Stimulated activated CD4-positive, alpha-beta T cell treated with anti-CD3 and anti-CD28 coated beads, Interleukin-4, amount 100 ng/mL, for 1 hour (primary cell): Measurements from ENCODE around the gene MAN1A1.
"Not testable (repeated sequence)": the region's sequence is repeated elsewhere in the genome, so short reads cannot be mapped to it uniquely, and the experiment has no call there.

Experiments used
- DNase-seq: peaks from one replicate; pipeline ENCODE4 v3.0.0-alpha.2; 2020

MAN1A1 gene

DNA sequence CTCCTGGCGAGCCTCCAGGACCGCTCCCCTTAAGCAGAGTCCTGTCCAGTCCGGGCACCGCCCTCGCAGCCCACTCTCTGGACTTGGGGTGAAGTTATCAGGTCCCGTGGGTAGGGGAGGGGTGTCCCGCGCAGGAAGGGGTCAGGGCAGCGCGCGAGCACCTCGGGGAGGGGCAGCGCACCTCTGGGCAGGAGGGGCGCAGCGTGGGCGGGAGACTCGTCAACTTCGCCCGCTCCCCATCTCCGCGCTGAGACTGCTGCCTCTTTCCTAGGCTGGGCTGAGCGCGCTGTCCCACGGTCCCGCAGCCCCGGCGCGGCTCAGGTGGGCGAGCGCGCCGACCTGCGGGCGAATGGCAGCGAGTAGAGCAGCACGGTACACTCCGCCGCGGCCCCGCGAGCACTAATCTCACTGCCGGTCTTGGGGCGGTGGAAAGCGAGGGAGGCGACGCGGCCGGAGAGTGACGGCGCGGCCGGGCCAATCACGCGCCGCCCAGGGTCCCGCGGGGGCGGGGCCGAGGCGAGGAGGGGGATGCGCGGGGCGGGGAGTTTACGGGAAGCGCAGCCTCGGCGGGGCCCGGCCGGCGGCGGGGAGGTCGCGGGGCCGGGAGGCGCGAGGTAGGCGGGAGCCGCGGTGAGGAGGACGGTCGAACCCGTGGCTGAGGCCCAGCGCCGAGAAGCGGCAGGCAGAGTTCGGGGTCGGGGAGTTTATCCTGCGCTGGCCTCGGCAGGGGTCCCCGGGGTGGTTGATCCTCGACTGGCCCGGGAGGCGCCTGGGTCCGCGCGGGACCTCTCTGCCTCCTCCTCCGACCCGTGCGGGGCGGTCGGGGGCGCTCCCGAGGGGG lies at the start of gene MAN1A1:
TSS of gene MAN1A1 (minus strand) at position 401 of the 841 bp plus-strand sequence. CDS start 696 bp downstream, outside the sequence.
- peak; percentile 90 for DNase-seq

DNA sequence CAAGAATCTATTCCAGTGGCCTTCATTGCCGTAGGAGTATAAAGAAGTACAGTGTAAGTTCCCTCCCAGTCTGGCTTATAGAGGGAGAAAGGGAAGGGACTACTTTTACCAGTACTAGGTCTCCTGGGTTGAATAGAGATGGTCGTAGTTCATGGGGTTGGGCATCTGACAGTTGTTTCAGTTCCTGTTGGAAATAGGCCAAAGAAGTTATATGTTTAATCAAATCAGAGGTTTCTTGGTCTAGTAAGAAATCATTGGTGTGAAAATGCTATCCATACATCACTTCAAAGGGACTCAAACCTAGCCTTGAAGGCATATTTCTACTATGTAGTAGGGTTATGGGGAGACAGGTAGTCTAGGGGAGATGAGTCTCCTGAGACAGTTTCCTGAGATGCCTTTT lies 45.6 kb upstream of the MAN1A1 start:
- no peak for DNase-seq

DNA sequence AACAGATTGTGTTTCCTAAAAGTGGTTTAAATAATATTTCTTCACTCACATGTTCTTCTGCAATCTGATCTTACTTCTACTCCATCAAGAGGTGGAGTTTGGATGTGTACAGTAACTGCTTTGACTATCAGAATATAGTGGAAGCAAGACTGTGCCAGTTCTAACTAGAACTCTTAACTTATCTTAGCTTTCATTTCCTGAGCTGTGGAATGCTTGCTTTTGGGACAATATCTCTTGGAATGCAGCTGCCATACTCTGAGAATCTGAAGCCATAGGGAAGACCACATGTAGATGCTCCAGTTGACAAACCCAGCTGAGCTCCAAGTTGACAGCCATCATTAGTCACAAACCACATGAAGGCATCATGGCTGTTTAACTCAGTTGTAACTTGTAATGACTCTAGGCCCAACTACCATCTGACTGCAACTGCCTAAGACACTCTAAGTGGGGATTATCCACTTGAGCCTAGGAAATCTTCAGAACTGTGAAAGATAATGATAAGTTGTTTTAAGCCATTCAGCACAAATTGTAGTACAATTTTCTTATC lies 40.8 kb upstream of the MAN1A1 start:
- no peak for DNase-seq

DNA sequence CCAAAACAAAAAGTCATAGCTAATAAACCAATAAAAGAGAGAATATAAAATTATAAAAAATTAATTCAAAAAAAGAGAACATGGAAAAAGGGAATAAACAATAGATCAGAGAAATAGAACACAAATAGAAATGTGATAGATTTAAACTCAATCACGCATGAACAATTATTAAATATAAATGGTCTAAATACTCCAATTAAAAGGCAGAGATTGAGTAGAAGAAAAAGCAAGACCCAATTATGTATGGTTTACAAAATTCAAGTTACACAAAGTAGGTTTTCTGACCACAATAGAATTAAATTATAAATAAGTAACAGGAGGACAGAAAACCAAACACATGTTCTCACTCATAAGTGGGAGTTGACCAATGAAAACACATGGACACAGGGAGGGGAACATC lies 36.4 kb upstream of the MAN1A1 start:
- no peak for DNase-seq

DNA sequence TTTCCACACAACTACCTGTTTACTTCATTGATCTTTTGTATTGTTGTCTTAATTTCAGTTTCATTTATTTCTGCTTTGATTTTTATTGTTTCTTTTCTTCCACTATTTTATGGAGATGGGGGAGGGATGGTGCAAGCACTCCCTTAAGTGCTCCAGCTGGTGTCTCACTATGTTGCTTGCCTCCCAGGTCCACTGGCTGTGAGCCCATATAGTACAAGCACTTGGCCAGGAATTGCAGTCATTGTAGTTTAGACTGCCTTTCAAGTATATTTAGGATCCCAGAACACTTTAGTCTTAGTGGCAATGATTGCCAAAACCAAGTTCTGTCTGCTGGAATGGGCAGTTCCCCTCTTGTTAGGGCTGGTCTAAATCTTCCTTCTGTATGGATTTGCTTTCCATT lies 34.9 kb upstream of the MAN1A1 start:
- no peak for DNase-seq

DNA sequence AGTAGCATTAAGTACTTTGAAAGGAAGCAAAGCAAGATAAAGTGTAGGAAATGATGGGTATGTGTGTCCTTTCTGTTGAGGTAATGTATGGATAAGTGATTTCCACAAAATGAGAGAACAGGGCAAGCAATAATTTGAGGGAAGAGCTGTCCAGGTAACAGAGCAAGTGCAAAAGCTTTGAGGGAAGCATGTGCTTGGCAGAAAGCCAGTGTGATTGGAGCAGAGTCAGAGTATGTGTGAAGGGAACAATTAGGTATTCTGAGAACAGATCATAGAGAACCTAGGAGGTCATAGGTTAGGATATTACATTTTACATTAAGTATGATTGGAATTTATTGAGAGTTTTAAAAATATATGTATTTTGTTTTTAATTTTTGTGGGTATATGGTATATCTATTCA lies 30.2 kb upstream of the MAN1A1 start:
- DNase-seq = no peak

DNA sequence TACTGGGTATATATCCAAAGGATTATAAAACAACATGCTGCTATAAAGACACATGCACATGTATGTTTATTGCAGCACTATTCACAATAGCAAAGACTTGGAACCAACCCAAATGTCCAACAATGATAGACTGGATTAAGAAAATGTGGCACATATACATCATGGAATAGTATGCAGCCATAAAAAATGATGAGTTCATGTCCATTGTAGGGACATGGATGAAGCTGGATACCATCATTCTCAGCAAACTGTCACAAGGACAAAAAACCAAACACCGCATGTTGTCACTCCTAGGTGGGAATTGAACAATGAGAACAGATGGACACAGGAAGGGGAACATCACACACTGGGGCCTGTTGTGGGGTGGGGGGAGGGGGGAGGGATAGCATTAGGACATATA lies 27.5 kb upstream of the MAN1A1 start:
- DNase-seq = not testable (repeated sequence)

DNA sequence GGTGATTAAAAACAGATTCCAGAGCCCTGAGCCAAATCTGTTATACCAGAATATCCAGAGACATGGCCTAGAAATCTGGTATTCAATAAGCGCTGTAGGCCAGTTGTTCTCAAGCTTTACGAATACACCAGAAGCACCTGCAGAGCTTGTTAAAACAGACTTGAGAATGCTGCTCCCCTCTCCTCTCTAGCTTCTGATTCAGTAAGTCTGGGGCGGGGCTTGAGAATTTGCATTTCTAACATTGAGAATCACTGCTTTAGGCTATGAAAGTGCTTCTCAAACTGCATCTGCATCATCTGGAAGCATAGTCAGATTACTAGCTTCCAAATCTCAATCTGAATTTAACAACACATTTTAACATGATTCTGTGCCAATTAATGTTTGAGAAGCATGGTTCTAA lies 20.5 kb upstream of the MAN1A1 start:
- DNase-seq = no peak

DNA sequence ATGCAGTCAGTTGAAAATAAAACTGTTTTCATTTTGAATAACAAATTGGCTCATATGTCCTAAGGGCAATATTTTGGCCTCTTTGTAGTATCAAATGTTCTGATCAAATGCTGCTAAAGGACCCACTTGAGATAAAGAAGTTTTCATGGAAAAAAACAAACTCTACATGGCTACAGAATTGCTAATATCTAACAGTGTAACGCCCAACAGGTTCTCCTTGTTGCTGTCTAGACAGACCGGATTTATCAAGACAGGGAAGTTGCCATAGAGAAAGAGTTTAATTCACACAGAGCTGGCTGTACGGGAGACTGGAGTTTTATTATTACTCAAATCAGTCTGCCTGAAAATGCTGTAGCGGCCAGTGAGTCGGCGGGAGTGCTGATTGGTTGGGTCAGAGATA lies 19.4 kb upstream of the MAN1A1 start:
- no peak for DNase-seq

DNA sequence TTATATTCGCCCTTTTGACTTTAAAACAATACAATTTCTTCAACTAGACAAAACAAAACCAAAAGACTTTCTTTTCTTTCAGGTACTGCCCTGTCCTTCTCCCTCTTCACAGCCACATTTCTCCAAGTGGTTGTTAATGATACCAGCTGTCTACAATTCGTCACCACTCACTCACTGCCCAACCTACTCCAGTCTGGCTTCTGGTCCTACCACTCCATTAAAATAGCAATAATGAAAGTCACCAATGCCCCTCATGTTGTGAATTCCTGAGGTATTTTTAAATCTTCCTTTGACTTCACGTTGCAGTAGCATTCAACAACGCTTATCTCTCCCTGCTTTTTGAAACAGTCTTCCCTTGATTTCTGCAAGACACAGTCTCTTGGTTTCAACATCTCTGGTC lies 11.6 kb upstream of the MAN1A1 start:
- no peak for DNase-seq

DNA sequence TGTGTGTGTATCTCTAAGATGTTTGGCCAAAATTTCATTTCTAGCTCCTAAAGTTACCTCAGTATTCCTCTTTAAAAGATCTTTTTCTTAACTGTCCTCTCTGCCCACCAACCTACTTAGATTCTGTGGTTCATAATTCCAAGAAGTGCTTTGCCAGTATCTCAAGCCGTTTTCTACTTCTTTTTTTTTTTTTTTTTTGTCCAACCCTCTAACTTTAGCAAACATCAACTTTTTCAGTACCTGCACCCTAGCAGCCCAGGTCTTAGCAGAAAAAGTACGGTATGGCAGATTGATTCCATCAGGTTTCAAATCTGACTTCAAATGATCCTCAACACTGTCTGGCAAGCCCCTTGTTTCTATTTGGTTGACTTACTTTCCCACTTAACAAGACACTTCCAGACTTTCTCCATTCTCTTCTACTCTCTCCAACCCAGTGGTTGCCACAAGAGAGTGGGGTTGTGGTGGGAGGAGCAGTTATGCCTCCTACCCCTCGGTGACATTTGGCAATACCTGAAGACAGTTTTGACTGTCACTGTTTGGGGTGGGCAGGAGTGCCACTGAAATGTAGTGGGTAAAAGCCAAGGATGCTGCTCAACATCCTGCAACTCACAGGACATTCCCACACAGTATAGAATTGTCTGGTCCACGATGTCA lies 10.8 kb upstream of the MAN1A1 start:
- DNase-seq = no peak

DNA sequence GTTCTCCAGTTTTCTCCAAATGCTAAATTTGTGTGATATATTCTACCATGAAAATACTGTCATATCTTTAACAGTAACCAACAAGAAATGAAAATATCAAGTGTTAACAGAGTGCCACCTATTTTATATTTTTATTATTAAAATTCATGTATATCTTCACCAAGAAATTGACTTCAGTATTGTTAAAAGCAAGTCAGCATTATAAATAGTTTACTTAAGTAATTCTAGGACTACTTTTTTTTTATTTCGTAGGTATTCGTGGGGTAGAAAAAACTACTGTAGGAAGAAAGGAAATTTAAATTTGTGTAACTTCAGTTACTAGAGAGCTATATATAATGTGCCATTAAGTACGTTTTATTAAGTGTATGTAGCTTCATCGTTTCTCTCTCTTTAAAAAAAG lies 6.3 kb upstream of the MAN1A1 start:
- DNase-seq = no peak

DNA sequence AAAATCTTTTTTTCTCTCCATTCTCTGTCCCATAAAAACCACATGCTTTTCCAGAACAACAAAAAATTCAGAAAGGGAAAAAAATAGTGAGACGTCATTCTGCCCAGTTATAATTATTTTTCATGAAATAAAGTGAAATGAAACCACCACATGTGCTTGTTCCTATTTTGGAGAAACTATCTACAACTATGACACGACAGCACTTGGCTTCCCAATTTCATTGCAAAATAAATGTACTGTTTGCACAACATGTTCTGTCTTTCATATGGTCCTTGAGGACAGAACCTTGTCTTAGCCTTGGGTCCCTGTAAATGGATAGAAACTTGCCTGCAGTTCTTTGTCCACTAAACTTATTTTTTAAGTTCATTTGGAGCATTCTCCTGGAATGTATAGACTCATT lies 5.6 kb upstream of the MAN1A1 start:
- no peak for DNase-seq

DNA sequence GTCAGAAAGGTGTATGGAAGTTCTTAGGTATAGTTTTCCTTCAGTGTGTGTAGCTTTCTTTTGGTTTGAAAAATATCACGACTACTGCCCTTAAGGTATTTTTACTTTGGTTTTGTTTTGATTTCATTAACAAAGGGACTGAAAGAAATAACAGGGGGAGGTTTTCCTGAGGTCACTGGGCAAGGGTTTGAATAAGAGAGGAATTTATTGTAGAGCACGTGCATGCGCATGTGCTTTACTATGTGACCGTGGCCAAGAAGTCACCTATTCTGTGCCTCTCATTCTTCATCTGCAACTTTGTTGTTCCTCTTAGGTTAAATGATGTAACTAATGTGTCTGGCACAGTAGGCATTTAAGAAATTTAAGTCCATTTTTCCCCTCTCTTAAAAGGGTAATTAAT lies 4.1 kb upstream of the MAN1A1 start:
- DNase-seq = no peak

DNA sequence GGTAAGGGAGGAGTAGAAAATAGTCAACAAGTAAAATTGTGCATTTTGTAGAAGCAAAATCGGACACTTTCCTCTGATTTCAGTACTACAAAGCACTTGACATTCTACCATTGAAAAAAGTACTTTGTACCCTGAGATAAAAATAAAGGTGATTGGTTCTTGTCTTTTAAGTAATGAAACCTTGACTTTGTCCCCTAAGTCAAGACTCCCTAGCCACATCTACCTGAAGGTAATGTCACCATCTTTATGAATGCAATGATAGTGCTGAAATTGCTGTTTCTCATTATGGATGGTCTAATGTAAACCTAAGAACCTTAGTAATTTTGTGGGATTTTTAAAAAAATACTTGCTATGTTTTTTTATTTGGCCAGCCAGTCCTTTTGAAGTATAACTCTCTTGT lies 2.4 kb upstream of the MAN1A1 start:
- DNase-seq = no peak

DNA sequence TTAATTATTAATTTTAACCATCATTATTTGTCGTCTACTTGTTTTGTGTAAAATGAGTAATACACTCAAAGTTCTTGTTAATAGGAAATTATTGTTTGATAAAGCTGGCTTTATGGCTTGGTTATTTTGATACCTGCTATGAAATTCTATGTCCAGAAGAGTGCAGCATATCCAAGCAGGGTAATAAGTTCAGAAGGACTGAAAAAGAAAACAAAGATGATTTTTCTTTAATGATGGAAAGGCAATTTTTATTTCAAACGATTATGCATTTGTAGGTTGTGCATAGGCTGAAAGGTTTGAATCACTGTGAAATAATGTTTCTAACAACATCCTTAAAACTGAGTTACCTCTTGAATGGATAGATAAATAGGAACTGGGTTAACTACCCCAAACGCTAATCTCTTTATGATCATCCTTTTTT lies 1.4 kb upstream of the MAN1A1 start:
- no peak for DNase-seq

DNA sequence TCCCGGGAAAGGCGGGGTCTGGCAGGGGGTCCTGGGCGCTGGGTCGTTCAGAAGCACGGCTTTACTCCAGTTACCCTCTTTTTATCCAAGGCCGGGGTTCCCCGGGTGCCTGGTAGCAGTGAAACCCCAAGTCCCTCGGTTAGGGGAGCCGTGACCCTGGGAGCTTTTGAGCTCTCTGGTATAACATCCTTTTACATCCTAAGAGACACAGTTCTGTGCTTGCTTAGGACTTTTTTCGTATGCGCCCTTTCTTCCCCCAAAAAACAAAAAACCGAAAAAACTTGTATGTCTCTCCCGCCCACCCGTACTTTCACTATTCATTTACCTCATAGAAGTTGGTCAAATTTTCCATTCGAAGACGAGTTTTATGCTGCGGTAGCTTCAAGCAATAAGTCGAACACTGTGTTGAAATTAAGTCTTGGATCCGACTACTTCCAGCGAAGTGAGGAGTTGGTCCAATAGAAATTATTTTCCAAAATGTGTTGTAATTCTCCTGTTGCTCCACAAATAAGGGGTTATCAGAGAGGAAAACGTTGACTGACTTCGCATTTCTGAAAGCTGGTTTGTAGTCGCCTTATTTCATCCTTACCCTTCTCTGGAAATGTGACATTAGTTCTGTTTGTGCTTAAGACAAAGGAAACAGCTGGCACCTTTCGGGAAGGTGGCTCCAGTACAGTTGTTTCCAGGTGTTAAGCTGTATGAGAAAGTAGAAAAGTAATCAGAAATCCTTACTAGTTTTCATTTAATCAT lies 816 bp upstream of the MAN1A1 start:
- peak; percentile 44 for DNase-seq

DNA sequence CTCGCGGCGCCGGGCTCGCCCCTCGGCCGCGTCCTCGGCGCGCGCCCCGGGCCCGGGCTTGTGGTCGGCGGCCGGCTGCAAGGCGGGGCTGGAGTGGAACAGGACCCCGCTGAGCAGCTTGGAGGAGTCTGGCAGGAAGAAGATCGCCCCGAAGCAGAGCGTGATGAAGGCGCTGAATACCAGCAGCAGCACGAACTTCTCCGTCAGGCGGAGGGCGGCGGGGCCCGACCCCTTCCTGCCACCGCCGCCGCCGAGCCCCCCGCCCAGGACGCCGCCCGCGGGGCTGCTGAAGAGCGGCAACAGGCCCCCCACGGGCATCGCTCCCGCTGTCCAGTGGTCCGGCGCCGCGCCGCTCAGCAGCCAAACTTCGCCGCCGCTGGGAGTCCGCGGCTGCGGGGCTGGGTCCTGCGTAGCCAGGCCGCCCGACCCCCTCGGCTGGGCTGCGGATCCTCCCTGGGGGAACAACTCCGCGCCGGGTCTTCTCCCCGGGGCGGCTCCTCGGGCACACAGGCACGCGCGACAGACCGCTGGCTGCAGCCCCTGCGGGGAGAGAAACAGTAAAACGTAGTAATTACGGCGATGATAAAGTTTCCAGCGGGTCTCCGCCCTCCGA lies 707 bp downstream of the MAN1A1 start:
- peak; percentile 30 for DNase-seq

DNA sequence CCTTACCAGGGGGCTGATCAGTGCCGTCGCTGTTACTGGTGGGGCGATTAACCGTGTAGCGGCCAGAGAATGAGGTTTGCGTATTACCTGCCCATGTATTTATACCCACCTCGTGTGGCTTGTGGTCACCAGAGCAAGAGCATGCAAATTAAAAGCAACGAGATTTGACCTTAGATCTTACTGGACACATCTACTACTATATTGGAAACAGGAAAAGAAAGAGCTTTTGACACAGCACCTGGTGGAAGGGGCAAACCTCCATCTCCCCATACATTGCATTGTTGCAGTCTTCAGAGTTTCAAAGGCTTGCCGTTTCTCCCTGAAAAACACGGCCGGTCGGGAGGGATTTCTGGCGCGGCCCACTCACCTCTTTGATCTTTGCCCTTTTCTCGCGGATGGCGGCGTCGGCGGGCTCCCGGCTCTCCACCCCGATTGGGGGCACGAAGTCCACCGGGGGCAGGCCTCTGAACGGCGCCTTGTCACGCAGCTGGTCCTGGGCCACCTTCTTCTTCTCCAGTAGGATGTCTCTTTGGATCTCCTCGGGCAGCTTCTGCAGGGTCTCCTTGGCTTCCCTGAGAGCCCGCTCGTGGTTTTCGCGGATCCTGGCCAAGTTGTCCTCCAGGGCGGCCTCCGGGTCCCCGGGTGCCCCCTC lies 1.3 kb downstream of the MAN1A1 start:
- DNase-seq = peak; percentile 39

DNA sequence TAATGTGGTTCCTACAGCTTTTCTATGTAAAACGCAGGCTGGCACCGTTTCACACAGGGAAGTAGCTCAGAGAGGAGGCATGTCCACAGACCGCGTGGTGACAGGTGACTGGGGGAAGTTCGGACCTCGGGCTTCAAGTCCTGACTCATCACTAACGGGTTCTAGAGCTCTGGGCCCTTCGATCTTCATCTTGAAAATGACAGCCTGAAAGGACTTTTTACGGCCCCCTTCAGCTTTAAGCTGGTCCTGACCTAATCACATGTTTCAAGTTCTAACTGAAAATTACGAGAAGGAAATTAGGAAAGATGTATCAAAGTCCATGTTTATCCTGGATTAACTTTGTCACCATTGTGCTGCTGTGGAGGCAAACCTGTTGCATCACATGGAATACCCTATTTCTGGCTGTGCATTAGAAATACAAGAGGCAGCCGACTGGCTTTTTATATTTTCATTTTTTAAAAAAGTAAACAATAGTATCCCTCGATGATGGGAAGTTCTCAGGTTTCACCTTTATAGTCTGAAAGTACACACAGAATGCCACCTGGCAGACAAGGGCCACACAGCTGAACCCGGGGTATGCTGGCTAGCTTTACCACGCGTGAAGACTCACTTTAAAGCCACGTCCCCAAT lies 2.0 kb downstream of the MAN1A1 start:
- peak; percentile 11 for DNase-seq

DNA sequence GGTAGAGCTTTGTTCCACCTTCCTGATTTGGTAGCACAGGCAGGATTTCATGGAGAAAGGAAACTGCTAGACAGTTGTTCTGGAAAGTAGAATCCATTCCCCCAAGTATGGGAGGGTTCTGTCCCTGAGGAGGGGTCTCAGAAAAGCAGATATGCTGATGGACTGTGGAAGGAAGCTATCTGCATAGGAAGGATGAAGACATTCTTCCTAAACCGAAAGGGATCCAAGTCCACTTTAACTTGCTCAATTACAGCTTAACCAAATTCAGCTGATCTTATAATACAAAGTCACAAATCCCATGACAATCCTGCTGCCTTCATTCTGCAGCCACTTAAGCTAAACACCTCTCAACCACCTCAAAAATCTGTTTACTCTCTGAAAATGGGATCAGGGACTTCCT lies 2.6 kb downstream of the MAN1A1 start:
- no peak for DNase-seq

DNA sequence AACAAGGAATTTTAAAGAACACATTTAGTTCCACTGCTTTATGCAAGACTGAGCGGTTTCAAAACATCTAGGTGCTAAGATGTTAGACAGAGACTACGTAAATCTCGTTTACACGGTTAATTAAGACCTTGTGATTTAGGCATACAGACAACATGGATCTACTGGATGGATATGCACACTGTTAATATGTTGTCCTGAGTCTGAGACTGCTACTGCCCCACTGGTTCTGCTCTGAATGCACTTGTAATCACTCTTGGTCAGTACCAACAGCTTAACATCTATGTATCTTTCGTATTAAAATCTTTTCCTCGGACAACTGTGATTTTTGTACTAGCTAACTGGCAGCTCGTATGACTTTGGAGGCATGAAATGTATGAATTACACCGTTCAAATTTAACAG lies 3.1 kb downstream of the MAN1A1 start:
- DNase-seq = no peak
